Psoas muscle (tissue), 8 donors: ENCODE measurements around the gene SIX2. TPM values are rescaled to one million over a fixed set of nuclear protein-coding genes. Genes with fewer than 3 reads are reported as not detected.

Experiments used
- ATAC-seq, 4 donors: fragments of 200-7000 bp; cut with Tn5 transposase; one replicate each; pipeline ENCODE4 v1.9.1; 2020; ENCODE audit warnings: moderate library complexity in 3 of 4, mild to moderate bottlenecking in 2 of 4
- DNase-seq, 2 donors: peaks; one replicate each; pipeline ENCODE4 v3.0.0-alpha.2; 2020
- H3K27ac ChIP-seq: fragments of 200-600 bp; one replicate; pipeline ENCODE4 v1.8.0; 2022
- H3K27me3 ChIP-seq, 3 donors: fragments of 200-600 bp in 1 of 3; one replicate each; pipeline versions ENCODE4 v1.6.1 to v1.8.0; 2013 to 2022; ENCODE audit warnings: low read length in 2 of 3, mild to moderate bottlenecking in 2 of 3, moderate library complexity in 1 of 3; ENCODE audit not compliant: insufficient read depth in 3 of 3
- H3K36me3 ChIP-seq, 2 donors: fragments of 200-600 bp in 1 of 2; one replicate each; pipeline versions ENCODE4 v1.6.1 to v1.8.0; 2013 to 2022; ENCODE audit warnings: low read depth in 1 of 2, mild to moderate bottlenecking in 1 of 2, moderate library complexity in 1 of 2; ENCODE audit not compliant: insufficient read depth in 1 of 2
- H3K4me1 ChIP-seq: fragments of 200-600 bp; one replicate; pipeline ENCODE4 v1.8.0; 2022
- H3K4me3 ChIP-seq: fragments of 200-600 bp; one replicate; pipeline ENCODE4 v1.8.0; 2022; ENCODE audit warnings: mild to moderate bottlenecking
- H3K9me3 ChIP-seq: fragments of 200-600 bp; one replicate; pipeline ENCODE4 v1.8.0; 2022
- CTCF ChIP-seq: fragments of 200-600 bp; IDR thresholded peaks from one replicate; pipeline ENCODE4 v1.8.0; 2022; ENCODE audit warnings: antibody characterized with exemption
- WGBS, 3 donors: extraction: QIAGEN DNeasy Blood & Tissue Kit; methylation state at CpG; one replicate each; pipeline versions ENCODE4 v1.1.6 to v1.1.7; 2013; 5-methylcytosine and 5-hydroxymethylcytosine counted together
- intact Hi-C, 2 donors: fragments of 100-400 bp; cut with DNase I; formaldehyde crosslinking; loops; one replicate each; pipeline versions ENCODE4 v1.11.0 to v1.14.2; 2022
- long read RNA-seq, 2 donors: library from polyadenylated mRNA; unstranded; transcript quantifications; one replicate each; pipeline ENCODE4 v2.0.0, GENCODE V29; 2021
- polyA plus RNA-seq, 3 donors: library from polyadenylated mRNA; stranded (reverse); fragments of 200-250 nt; gene quantifications; one replicate each; pipeline ENCODE4 v1.2.3, GENCODE V29; 2013
- total RNA-seq, 4 donors: library from RNA; stranded (reverse); fragmentation: NEBNext Ultra II Directional in 2 of 4; extraction: Animal tissue kit (Norgen Biotek cat#: 25700) in 2 of 4; gene quantifications; one replicate each; pipeline versions ENCODE4 v1.2.1 to v1.2.4, GENCODE V29; 2021 to 2023
- donor health status: healthy with polysubstance abuse.
- donor health status: DM: no; HTN: no; CAD: no; lungs with moderate emphysema.
- donor health status: Bipolar disorder and iron deficiency.
- donor health status: healthy.
- donor health status: DM: yes; HTN: yes; CAD: no.
- donor health status: DM: no; HTN: no; CAD: no.
- donor health status: DM: no; HTN: no; CAD: no.
- donor health status: DM: yes; HTN: yes; CAD: no.

The SIX2 gene
- 10 to 100 TPM; 16.6 to 31.4 (median 29.3) TPM for total RNA-seq
- 10 to 100 TPM; 27.3 to 50.8 (median 36.2) TPM for polyA plus RNA-seq
- long read RNA-seq, donor 1, transcript SIX2-201 (2 exons, 2,205 nt), result major isoform, 18 of 24 reads
- long read RNA-seq, donor 1, partial matches to known transcripts, result 0 of 24 reads
- long read RNA-seq, donor 1, other reads (novel, unspliced or antisense), result 6 of 24 reads
- long read RNA-seq, donor 2, transcript SIX2-201 (2 exons, 2,205 nt), result major isoform, 88 of 113 reads
- long read RNA-seq, donor 2, partial matches to known transcripts, result 9 of 113 reads
- long read RNA-seq, donor 2, other reads (novel, unspliced or antisense), result 16 of 113 reads

GRCh38 chr2:45009303-45009927, at the start of gene SIX2:
TSS of gene SIX2 (minus strand) at chr2:45009452. CDS start at chr2:45009110, 342 bp downstream.
- H3K4me1 ChIP-seq, result peaks cover 32% of the 10 kb centered on the region
- H3K4me3 ChIP-seq, result peak within 1 kb of the TSS; percentile 87
- 0 to 1% (median 1%) methylated on average over 50 to 61 of the region's 61 CpGs for WGBS, 3 donors
- peaks cover 0 to 18% of the 10 kb centered on the region in 2 donors for H3K36me3 ChIP-seq
- no peak for TF ChIP-seq CTCF
- no peaks in the 10 kb centered on the region for H3K27me3 ChIP-seq
- H3K9me3 ChIP-seq, result no peaks in the 10 kb centered on the region
- ATAC-seq, result peak; percentile 84 to 90 (median 86)
- DNase-seq, result peak; percentile 95 to 98
- intact Hi-C loops, result no loop called here
- H3K27ac ChIP-seq, result peak within 1 kb of the TSS; percentile 92

GRCh38 chr2:45055162-45055605, 45.9 kb upstream of the SIX2 start:
- ATAC-seq, result no peak
- Histone ChIP-seq H3K4me1 (no peaks in the 10 kb centered on the region), H3K27me3 (no peaks in the 10 kb centered on the region), H3K36me3 (no peaks in the 10 kb centered on the region), H3K27ac (no peak overlapping the region), H3K4me3 (no peak overlapping the region), H3K9me3 (no peaks in the 10 kb centered on the region)
- no peak for DNase-seq
- 82 to 86% (median 83%) methylated on average over 7 of the region's 7 CpGs for WGBS, 3 donors
- TF ChIP-seq CTCF, result no peak
- intact Hi-C loops, result no loop called here

GRCh38 chr2:45053966-45054365, 44.7 kb upstream of the SIX2 start:
- no peaks in the 10 kb centered on the region for H3K36me3 ChIP-seq
- DNase-seq (no peak), ATAC-seq (no peak)
- no peak for TF ChIP-seq CTCF
- no peak overlapping the region for H3K4me3 ChIP-seq
- no peaks in the 10 kb centered on the region for H3K9me3 ChIP-seq
- no peaks in the 10 kb centered on the region for H3K27me3 ChIP-seq
- 75 to 87% (median 81%) methylated on average over 8 of the region's 8 CpGs for WGBS, 3 donors
- no peaks in the 10 kb centered on the region for H3K4me1 ChIP-seq
- intact Hi-C loops, result no loop called here
- no peak overlapping the region for H3K27ac ChIP-seq

- no peak for ATAC-seq
- H3K36me3 ChIP-seq, result no peaks in the 10 kb centered on the region
- DNase-seq, result no peak
- intact Hi-C loops, result no loop called here
- TF ChIP-seq CTCF, result no peak
- H3K9me3 ChIP-seq, result no peaks in the 10 kb centered on the region
- no peak overlapping the region for H3K27ac ChIP-seq
- no peak overlapping the region for H3K4me3 ChIP-seq
- H3K4me1 ChIP-seq, result no peaks in the 10 kb centered on the region
- no peaks in the 10 kb centered on the region for H3K27me3 ChIP-seq
- WGBS, 3 donors, result 88 to 93% (median 88%) methylated on average over 5 of the region's 5 CpGs
These were observed 43.2 kb upstream of the SIX2 start for GRCh38 chr2:45052388-45052928.
